IMR-90 (cell line): ENCODE data around the gene GRB10. TPM values are rescaled to one million over a fixed set of nuclear protein-coding genes. Genes with fewer than 3 reads are reported as not detected.
A peak's percentile ranks its signal among the peaks of the same experiment; 100 is the strongest.

Experiments used
- ATAC-seq: fragments of 200-7000 bp; cut with Tn5 transposase; 2 replicates; pipeline ENCODE4 v1.9.1; 2020; ENCODE audit warnings: low read depth, mild to moderate bottlenecking, moderate library complexity
- BruUV-seq: library from RNA; stranded (reverse); fragments of 400-500 nt; replicated peaks from 2 replicates; lab custom pipeline; 2021; lab: Mats Ljungman, UMichigan
- CTCF ChIA-PET: fragments of 300-600 bp; formaldehyde crosslinking; extraction: SDS; loops from one replicate; lab custom pipeline; 2021; ENCODE audit warnings: antibody characterized with exemption; lab: Yijun Ruan, JAX
- POLR2A ChIA-PET: fragments of 300-600 bp; sonication (Branson Sonifier 250); formaldehyde crosslinking; loops from one replicate; lab custom pipeline; 2022; ENCODE audit warnings: antibody characterized with exemption; ENCODE audit not compliant: unreplicated experiment; lab: Charles Lee
- DNase-seq: peaks from one replicate; pipeline ENCODE4 v3.0.0; 2013
- H2AFZ ChIP-seq: replicated peaks from 2 replicates; pipeline ENCODE3; 2013; ENCODE audit warnings: low read length, mild to moderate bottlenecking; ENCODE audit not compliant: poor library complexity
- H2AK5ac ChIP-seq: 2 replicates; pipeline ENCODE4 v1.6.1; 2013; ENCODE audit warnings: low read depth, low read length, inconsistent platforms
- H2AK9ac ChIP-seq: replicated peaks from 2 replicates; pipeline ENCODE3; 2013; ENCODE audit warnings: mild to moderate bottlenecking, low read depth, low read length, moderate library complexity; ENCODE audit not compliant: poor library complexity
- H2BK120ac ChIP-seq: 2 replicates; pipeline ENCODE4 v1.6.1; 2013; ENCODE audit warnings: low read depth, low read length, inconsistent platforms
- H2BK15ac ChIP-seq: 3 replicates; pipeline ENCODE4 v1.6.1; 2013; ENCODE audit warnings: low read depth, low read length, inconsistent platforms
- H2BK20ac ChIP-seq: 2 replicates; pipeline ENCODE4 v1.6.1; 2013; ENCODE audit warnings: low read depth, mild to moderate bottlenecking, inconsistent platforms, low read length, moderate library complexity
- H2BK5ac ChIP-seq: 2 replicates; pipeline ENCODE4 v1.6.1; 2013; ENCODE audit warnings: mild to moderate bottlenecking, low read depth, low read length, inconsistent platforms; ENCODE audit not compliant: poor library complexity, severe bottlenecking
- H3K14ac ChIP-seq: replicated peaks from 2 replicates; pipeline ENCODE4 v1.6.1; 2013; ENCODE audit warnings: low read depth, low read length, inconsistent platforms
- H3K18ac ChIP-seq: 2 replicates; pipeline ENCODE4 v1.6.1; 2013; ENCODE audit warnings: low read depth, low read length, control low read depth
- H3K23ac ChIP-seq: 2 replicates; pipeline ENCODE4 v1.6.1; 2013; ENCODE audit warnings: low read depth, low read length, inconsistent platforms
- H3K27ac ChIP-seq: 2 replicates; pipeline ENCODE4 v1.5.1; 2013; ENCODE audit warnings: mild to moderate bottlenecking, control low read depth, low read length; ENCODE audit not compliant: insufficient read depth
- H3K27me3 ChIP-seq: 2 replicates; pipeline ENCODE4 v1.6.1; 2013; ENCODE audit warnings: low read length; ENCODE audit not compliant: control insufficient read depth, insufficient read depth
- H3K36me3 ChIP-seq: 2 replicates; pipeline ENCODE4 v1.6.1; 2013; ENCODE audit warnings: low read length, mixed read lengths; ENCODE audit not compliant: control insufficient read depth, insufficient read depth
- H3K4ac ChIP-seq: 2 replicates; pipeline ENCODE4 v1.6.1; 2013; ENCODE audit warnings: low read depth, low read length, inconsistent platforms
- H3K4me1 ChIP-seq: 2 replicates; pipeline ENCODE4 v1.6.1; 2013; ENCODE audit warnings: low read length, mixed read lengths; ENCODE audit not compliant: control insufficient read depth, insufficient read depth
- H3K4me2 ChIP-seq: 2 replicates; pipeline ENCODE4 v1.6.1; 2013; ENCODE audit warnings: low read depth, mild to moderate bottlenecking, control low read depth, low read length, moderate library complexity
- H3K4me3 ChIP-seq: 2 replicates; pipeline ENCODE4 v1.5.1; 2013; ENCODE audit warnings: low read depth, mild to moderate bottlenecking, control low read depth, low read length, moderate library complexity; ENCODE audit not compliant: insufficient read depth
- H3K56ac ChIP-seq: 2 replicates; pipeline ENCODE4 v1.6.1; 2013; ENCODE audit warnings: low read length, inconsistent platforms; ENCODE audit not compliant: insufficient read depth; ENCODE audit errors: extremely low read depth
- H3K79me1 ChIP-seq, 2 experiments: 2 replicates each; pipeline ENCODE4 v1.6.1; 2013; ENCODE audit warnings: low read length in 2 of 2, inconsistent platforms in 1 of 2, low read depth in 1 of 2
- H3K9ac ChIP-seq: 2 replicates; pipeline ENCODE4 v1.6.1; 2013; ENCODE audit warnings: low read depth, low read length, control low read depth
- H3K9me1 ChIP-seq: 2 replicates; pipeline ENCODE4 v1.6.1; 2013; ENCODE audit warnings: low read length, inconsistent platforms; ENCODE audit not compliant: insufficient read depth
- H3K9me3 ChIP-seq: 2 replicates; pipeline ENCODE4 v1.6.1; 2013; ENCODE audit warnings: low read length; ENCODE audit not compliant: control insufficient read depth, insufficient read depth
- H4K20me1 ChIP-seq: 2 replicates; pipeline ENCODE4 v1.6.1; 2013; ENCODE audit warnings: low read length, inconsistent platforms; ENCODE audit not compliant: insufficient read depth
- H4K5ac ChIP-seq: 2 replicates; pipeline ENCODE4 v1.6.1; 2013; ENCODE audit warnings: mild to moderate bottlenecking, low read depth, low read length, control low read depth
- H4K8ac ChIP-seq, 2 experiments: 2 replicates each; pipeline ENCODE4 v1.6.1; 2013; ENCODE audit warnings: low read depth in 2 of 2, low read length in 2 of 2, control low read depth in 1 of 2, inconsistent platforms in 1 of 2
- H4K91ac ChIP-seq: 2 replicates; pipeline ENCODE4 v1.6.1; 2013; ENCODE audit warnings: low read depth, low read length, inconsistent platforms; ENCODE audit not compliant: insufficient read depth
- CEBPB ChIP-seq: IDR thresholded peaks from 2 replicates; pipeline ENCODE4 v1.6.1; 2012; ENCODE audit warnings: low read depth, low read length, improper control_type of control experiment
- FOS ChIP-seq: fragments of 150-350 bp; IDR thresholded peaks from 2 replicates; pipeline ENCODE4 v1.6.1; 2016; ENCODE audit warnings: low read depth, low read length
- MAZ ChIP-seq: IDR thresholded peaks from 2 replicates; pipeline ENCODE4 v1.6.1; 2012; ENCODE audit warnings: low read depth, mild to moderate bottlenecking, low read length, improper control_type of control experiment, moderate library complexity, borderline replicate concordance
- MXI1 ChIP-seq: IDR thresholded peaks from 2 replicates; pipeline ENCODE4 v1.6.1; 2012; ENCODE audit warnings: low read depth, mild to moderate bottlenecking, low read length, moderate library complexity, borderline replicate concordance
- WGBS, 2 experiments: methylation state at CpG; one replicate each; pipeline versions ENCODE4 v1.1.5 to v1.1.7; 2013; ENCODE audit warnings: missing lambda C conversion rate in 2 of 2; ENCODE audit not compliant: insufficient read length in 1 of 2; ENCODE audit errors: extremely low coverage in 2 of 2; 5-methylcytosine and 5-hydroxymethylcytosine counted together
- dilution Hi-C: fragments of 300-500 bp; cut with HindIII; formaldehyde crosslinking; loops from one replicate; pipeline ENCODE4 v1.14.3; 2018; ENCODE audit warnings: low sequenced_read_pairs; ENCODE audit not compliant: unreplicated experiment
- in situ Hi-C: fragments of 300-500 bp; cut with MboI; formaldehyde crosslinking; loops from 3 replicates; pipeline ENCODE4 v1.14.3; 2019; ENCODE audit warnings: low sequenced_read_pairs, inconsistent platforms, mixed read lengths
- intact Hi-C: fragments of 100-400 bp; cut with micrococcal nuclease; formaldehyde crosslinking; loops from 2 replicates; pipeline ENCODE4 v1.10.0; 2022
- polyA plus RNA-seq, 3 experiments: library from polyadenylated mRNA; depleted of rRNA; stranded (reverse); fragments of >200 nt; gene quantifications; 2 replicates each; pipeline ENCODE4 v1.2.3, GENCODE V29; 2012; ENCODE audit warnings: low replicate concordance in 1 of 3
- total RNA-seq: library from RNA; depleted of rRNA; stranded (reverse); fragments of >200 nt; gene quantifications from 2 replicates; pipeline ENCODE4 v1.2.3, GENCODE V29; 2012
- TF ChIP-seq, protein P1 (sequence below): fragments of 150-350 bp; IDR thresholded peaks from 2 replicates; pipeline ENCODE4 v1.6.1; 2016; ENCODE audit warnings: low read depth, mild to moderate bottlenecking, low read length, moderate library complexity, borderline replicate concordance

Gene GRB10
- total and polyA plus RNA-seq, 2 of the 4 experiments (the other 2 are of a cell fraction) = 6.3 to 15.1 TPM

DNA sequence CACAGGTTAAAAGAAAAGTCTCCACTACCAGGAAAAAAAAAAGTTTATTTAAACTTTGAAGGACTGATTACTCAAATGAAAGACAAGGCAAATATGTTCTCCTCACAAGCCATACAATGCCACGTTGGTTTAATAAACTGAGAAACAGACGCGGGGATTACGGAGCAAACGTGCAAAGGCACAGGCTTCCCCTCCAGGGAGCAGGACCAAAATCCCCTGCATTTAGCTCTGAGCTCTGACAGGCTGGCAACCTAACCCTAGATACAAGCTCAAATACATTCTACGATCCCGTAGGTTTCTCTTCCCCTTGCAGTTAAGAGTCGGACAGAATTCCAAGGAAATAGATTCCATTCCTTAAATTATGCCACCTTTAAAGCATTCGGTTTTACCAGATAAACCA is 7.7 kb upstream of the GRB10 start:
- dilution Hi-C loops (no loop called here), intact Hi-C loops (loop anchor here (5.0 kb wide), 1 partner anchor 352 kb away; no protein-coding TSS in a partner anchor), in situ Hi-C loops (loop anchor here (25.0 kb wide), 1 partner anchor 272 kb away; no protein-coding TSS in a partner anchor)
- TF ChIP-seq MAZ (no peak), MXI1 (no peak), CEBPB (no peak), FOS (no peak)
- TF ChIP-seq, protein P1, sequence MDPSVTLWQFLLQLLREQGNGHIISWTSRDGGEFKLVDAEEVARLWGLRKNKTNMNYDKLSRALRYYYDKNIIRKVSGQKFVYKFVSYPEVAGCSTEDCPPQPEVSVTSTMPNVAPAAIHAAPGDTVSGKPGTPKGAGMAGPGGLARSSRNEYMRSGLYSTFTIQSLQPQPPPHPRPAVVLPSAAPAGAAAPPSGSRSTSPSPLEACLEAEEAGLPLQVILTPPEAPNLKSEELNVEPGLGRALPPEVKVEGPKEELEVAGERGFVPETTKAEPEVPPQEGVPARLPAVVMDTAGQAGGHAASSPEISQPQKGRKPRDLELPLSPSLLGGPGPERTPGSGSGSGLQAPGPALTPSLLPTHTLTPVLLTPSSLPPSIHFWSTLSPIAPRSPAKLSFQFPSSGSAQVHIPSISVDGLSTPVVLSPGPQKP = no peak
- no peak overlapping the region for H3K4ac ChIP-seq
- H3K9me1 ChIP-seq = peaks cover 8% of the 10 kb centered on the region; the same call in 1 of the 2 replicates
- no peak overlapping the region for H2BK20ac ChIP-seq
- DNase-seq (no peak), ATAC-seq (no peak)
- H4K8ac ChIP-seq = no peak overlapping the region
- H2AFZ ChIP-seq = no peak overlapping the region
- H3K9ac ChIP-seq = no peak overlapping the region
- CTCF ChIA-PET = interaction anchor here (1.3 kb wide), 1 partner anchor 351 kb away, joined by 4 read pairs; no protein-coding TSS in a partner anchor
- no peak overlapping the region for H3K27ac ChIP-seq
- no peak overlapping the region for H3K18ac ChIP-seq
- no TSS peak for BruUV-seq
- H3K4me3 ChIP-seq = no peak overlapping the region
- no peak overlapping the region; the same call in 1 of the 2 replicates for H3K4me2 ChIP-seq
- H4K5ac ChIP-seq = no peak overlapping the region
- H2AK5ac ChIP-seq = no peak overlapping the region
- peaks cover 10% of the 10 kb centered on the region for H3K4me1 ChIP-seq
- H2AK9ac ChIP-seq = no peak overlapping the region
- peak overlapping the region; percentile 31; the same call in 1 of the 2 replicates for H3K23ac ChIP-seq
- H3K14ac ChIP-seq = no peak overlapping the region
- POLR2A ChIA-PET = no interaction called here
- H2BK5ac ChIP-seq = no peak overlapping the region
- peaks cover 13% of the 10 kb centered on the region for H3K27me3 ChIP-seq
- 80% methylated on average over 7 of the region's 9 CpGs; no CpG with 5 or more reads in 1 of the 2 experiments for WGBS, 2 experiments
- no peak overlapping the region for H2BK120ac ChIP-seq
- no peak overlapping the region for H4K91ac ChIP-seq
- peaks cover 6% of the 10 kb centered on the region; the same call in 1 of the 2 replicates for H3K9me3 ChIP-seq
- peaks cover 62% of the 10 kb centered on the region for H4K20me1 ChIP-seq
- H3K56ac ChIP-seq = no peak overlapping the region
- H3K79me1 ChIP-seq = peaks cover 25 to 62% of the 10 kb centered on the region in 2 experiments
- H3K36me3 ChIP-seq = no peaks in the 10 kb centered on the region
- H2BK15ac ChIP-seq = no peak overlapping the region
